ENCODE measurements around the gene ACKR2.

The ACKR2 gene

DNA sequence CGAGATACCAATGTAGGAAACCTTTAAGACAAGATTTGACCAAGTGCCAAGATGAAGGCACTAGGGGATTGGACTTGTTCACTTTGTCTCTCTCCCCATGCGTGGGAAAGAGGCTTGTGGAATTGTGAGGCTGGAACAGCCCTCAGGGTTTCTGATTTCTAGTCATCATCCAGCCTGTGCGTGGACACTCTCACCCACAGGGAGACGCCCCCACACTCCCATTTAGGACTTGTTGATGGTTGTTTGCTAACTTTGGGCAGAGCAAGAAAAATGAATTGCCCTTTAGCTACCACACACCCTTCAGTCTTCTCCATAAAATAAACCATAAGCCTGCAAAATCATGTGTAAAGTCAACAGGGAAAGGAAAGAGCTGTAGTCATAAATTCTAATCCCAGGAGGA lies 18.4 kb downstream of the ACKR2 start:
- no peak for DNase-seq
- intact Hi-C loops (cut with DNase I), result no loop called here

DNA sequence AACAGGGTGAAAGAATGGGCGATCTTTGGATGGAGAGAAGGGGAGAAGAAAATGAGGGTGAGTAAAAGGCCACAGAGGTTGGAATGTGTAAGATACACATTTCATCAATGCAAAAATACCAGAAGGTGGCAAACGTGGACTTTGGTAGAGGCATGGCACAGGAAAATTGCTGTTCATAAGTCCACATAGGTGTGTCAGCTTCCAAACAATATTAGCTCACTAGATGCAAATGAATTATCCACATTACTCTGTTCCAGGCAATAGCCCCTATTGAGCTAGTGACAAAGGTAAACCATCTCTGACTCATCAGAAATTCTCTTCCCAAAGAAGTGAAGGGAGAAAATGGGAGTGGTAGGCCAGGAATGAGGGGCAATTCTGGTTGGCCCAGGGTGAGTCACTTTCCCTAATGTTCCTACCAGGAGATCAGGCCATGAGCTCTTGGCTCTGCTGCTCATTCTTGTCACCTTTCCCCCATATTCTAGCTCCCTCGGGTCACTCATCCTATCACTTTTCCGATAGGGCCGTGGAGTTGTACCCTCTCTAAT lies 19.9 kb downstream of the ACKR2 start:
- no peak for DNase-seq
- intact Hi-C loops (cut with DNase I), result no loop called here

GRCh38 chr3:42829628-42830436 lies 20.6 kb downstream of the ACKR2 start:
- intact Hi-C loops (cut with DNase I), result loop anchor here (2.0 kb wide), 2 partner anchors 49 to 51 kb away; no protein-coding TSS in a partner anchor
- DNase-seq, result no peak

DNA sequence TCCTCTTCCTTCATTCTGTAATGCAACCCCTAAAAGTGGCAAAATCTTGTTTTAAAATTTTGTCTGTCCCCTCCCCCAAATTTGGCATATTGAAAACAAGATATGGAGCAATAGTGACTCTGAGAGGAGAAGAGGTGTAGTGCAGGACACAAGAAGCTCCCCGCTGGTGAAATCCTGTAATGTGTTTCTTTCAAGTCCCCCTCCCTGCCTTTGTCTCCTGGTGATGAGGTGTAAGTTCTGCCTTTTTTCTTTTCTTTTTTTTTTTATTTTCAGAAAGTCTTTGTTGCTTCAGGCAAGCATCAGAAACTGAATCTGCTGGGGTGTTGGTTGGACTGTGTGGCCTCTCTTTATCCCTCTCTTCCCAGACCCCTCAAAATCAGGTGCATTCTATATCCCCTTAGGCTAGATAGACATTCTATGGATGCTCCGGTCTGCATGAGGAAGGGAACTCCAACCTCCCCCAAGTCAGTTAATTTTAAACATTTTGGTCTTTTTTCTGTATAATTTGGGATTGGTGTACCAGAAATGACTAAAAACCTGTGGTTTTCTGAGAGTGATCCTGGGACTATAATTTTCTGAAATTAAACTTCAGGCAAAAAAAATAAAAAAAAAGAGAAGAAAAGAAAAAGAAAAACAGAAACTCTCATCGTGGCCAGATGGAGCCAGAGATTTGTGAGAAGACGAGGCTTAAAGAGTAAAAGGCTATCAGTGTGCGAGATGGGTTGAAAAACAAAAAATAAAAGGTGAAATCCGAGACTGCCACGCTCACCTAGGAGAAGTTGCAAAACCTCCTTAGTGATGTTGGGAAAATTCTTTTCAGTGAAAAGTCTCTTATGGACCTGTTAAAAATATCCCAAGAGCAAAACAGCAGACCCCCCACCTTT lies 21.4 kb downstream of the ACKR2 start:
- no peak for DNase-seq
- intact Hi-C loops (cut with DNase I), result loop anchor here (2.0 kb wide), 2 partner anchors 50 kb away; no protein-coding TSS in a partner anchor

GRCh38 chr3:42831321-42831713 lies 22.1 kb downstream of the ACKR2 start:
- peak in 8 of 10 donors; percentile 19 to 92 (median 69) for DNase-seq
- intact Hi-C loops (cut with DNase I), result loop anchor here (2.0 kb wide), 2 partner anchors 49 to 51 kb away; no protein-coding TSS in a partner anchor

GRCh38 chr3:42836150-42837123 lies 27.2 kb downstream of the ACKR2 start:
- intact Hi-C loops (cut with DNase I), result no loop called here
- DNase-seq, result no peak

DNA sequence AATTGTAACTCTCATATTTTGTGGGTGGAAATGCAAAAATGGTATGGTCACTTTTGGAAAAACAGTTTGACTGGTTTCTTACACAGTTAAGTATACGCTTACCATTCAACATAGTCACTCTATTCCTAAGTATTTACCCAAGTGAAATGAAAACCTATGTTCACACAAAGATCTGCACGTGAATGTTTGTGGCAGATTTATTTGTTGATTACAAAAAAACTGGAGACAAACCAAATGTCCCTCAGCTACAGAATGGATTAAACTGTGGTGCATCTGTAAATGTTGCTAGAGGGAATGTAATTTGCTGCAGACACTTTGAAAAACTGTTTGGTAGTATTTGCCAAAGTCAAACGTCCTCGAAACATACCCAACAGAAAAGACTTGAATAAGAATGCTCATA lies 29.3 kb downstream of the ACKR2 start:
- DNase-seq, result no peak
- intact Hi-C loops (cut with DNase I), result no loop called here

DNA sequence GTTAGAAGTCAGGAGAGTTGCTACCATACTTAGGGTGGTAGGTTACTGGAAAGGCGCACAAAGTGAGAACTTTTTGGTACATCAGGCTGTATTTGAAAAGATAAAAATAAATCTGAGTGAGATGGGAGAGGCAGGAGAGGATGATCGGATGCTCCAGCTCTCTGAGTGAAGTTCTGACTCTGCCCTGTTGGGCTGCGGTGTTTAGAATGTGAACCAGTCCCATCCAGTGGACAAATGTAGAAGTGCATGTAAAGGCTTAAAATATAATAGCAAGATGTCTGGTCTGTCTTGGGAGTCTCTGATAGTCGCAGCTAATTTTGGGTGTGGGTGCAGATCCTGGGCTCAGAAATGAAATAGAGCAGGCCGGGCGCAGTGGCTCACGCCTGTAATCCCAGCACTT lies 30.4 kb downstream of the ACKR2 start:
- intact Hi-C loops (cut with DNase I), result loop anchor here (1.0 kb wide), 1 partner anchor 59 kb away; no protein-coding TSS in a partner anchor
- peak in 7 of 10 donors; percentile 18 to 89 (median 34) for DNase-seq

DNA sequence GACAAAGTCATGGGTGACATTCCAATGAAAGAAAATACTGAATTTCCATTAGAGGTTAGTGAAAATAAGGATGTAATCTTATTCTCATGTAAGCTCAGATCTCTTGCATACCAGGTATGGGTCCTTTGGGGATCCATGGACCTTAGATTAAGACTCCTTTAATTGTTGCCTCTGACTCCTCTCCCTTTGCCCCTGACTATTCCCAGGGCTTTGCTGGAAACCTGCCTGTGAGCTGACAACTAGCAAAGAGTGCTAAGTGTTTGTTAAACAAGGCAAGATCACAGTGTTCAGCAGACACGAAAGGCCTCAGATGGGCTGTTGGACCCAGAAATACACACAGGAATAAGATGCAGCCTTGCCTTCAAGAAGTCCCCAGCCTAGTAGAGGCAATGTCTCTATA lies 32.1 kb downstream of the ACKR2 start:
- no peak for DNase-seq
- intact Hi-C loops (cut with DNase I), result no loop called here

DNA sequence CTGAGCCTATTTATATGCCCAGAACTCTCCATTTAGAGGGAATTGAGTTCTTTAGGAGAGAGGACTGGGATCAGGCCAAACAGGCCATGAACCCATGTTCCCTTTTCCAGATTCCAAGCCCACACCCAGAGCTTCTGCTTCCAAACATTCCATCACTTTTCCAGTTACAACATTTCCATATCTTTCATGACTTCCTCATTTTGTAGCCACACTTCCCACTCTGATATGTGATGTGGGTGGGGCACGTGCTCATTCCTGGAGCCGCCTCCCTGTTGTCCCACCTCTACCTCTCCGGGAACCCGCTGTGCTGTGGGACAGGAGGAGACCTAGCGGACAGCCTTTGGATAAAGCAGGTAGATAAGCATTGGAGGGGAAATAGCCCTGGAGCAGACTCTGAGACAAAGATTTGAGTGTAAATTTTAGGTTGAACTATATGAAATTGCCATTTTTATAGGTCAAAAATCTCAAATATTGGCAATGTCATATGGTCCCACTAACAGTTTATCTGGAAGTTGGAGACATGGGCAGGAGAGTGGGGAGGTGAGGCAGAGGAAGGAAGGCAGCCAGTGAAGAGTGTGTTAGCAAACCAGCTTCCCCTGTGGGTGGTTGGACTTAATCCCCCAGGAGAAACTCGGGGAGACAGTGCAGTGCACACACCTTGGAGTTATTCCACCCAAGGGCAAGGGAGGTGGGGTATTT lies 34.6 kb downstream of the ACKR2 start:
- peak in 1 of 10 donors; percentile 11 for DNase-seq
- intact Hi-C loops (cut with DNase I), result no loop called here

- DNase-seq, result peak in 1 of 10 donors; percentile 20
- intact Hi-C loops (cut with DNase I), result no loop called here
These were observed 35.1 kb downstream of the ACKR2 start for GRCh38 chr3:42844412-42844713.

GRCh38 chr3:42844815-42845214 lies 35.6 kb downstream of the ACKR2 start:
- DNase-seq, result no peak
- intact Hi-C loops (cut with DNase I), result no loop called here

DNA sequence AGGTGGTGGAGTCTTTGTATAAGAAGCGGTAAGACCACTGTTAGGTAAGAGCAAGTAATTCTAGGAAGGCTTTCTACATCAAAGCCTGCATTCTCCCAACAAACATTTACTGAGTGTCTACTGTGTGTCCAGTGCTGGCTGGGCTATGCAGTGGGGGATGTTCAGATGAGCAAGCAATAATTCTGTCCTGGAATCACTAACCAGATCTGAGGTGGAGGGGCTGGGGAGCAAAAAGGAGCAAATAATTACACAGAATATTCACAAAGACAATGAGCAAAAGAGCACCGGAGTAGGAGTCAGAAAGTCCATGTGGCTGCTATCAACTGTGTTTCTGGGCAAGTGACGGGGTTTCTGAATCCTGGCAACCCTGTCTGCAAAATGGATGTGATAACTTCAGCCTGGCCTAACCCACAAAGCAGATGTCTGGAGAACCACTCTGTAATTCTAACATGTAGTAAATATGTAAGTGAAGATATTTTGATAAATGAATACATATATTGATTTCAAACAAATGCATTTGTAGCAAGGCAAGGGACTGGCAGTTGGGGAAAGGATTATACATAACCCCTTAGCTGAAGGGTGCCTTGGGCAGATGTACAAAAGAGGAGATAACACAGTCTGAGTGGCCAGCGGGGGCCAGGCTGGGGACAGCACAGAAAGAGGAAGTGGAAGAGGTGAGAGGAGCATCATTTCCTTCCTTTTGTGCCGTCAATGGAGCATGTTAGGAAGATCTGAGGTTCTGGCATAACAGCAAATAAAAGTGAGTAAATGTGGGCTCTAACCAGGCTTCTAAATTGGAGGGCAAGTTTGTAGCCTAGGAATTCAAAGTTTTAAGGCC lies 37.7 kb downstream of the ACKR2 start:
- DNase-seq, result peak in 2 of 10 donors; percentile 13 to 81
- intact Hi-C loops (cut with DNase I), result no loop called here

DNA sequence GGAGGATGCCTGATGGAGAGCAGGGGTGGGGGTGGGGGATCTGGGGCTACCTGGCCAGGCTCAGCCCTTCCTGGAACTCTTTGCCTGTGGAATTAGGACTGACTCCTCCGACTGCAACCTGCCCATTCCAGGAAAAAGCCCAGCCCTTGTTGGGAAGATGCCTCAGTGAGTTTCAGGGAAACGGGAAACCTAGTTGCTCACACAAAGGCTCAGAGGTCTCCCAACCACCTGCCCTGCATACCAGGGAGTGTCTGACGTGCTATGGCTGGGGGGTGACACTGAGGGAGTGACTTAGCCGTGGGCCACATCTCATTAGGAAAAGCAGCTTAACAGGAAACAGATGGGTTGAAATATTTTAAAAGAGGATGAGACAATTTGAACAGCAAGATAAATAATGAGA lies 38.5 kb downstream of the ACKR2 start:
- peak in 1 of 10 donors; percentile 13 for DNase-seq
- intact Hi-C loops (cut with DNase I), result no loop called here

GRCh38 chr3:42849017-42849416 lies 39.8 kb downstream of the ACKR2 start:
- no peak for DNase-seq
- intact Hi-C loops (cut with DNase I), result no loop called here

DNA sequence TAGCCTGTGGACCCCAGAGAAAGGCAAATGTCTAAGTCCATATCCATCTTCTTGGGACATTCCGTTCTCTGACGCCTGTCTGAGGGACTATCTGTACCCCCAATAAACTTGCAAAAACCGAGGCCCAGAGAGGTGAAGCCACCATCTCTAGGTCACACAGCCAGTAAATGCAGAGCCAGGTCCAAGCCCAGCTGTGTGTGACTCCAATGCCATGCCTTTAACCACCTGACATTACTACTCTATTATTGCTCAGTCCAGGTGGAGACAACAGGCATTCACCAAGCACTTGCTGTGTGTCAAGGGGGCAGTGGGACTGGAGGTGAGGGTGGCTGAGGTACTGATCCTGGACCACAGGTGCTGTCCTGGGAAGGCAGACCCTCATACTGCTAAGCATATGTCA lies 41.0 kb downstream of the ACKR2 start:
- DNase-seq, result no peak

DNA sequence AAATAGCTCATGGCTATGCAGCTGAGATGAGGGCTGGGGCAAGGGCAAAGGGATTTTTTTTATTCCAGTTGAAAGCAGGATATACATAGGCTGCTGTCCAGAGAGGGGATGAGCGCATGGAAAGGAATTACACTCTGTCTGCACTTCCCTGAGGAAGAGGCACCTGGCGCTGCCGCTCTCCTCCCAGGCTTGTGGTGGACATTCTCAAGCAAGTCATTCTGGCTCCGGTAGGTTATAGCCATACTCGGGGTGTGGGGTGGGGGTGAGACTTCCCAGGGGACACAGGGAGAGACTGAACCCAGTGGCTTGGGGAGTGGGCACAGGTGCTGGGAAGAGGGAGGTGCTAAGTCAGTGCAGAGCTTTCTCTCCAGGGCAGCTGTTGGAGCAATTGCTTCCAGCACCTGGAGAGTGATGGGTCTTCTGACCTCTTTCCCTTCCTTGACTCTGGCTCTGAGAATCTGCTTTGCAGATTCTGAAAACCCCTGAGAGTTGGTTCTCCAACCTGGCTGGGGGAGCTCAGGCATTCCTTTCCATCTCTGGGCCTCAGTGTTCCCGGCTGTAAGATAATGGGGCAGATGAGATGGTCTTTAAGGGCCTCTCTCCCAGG lies 42.1 kb downstream of the ACKR2 start:
- no peak for DNase-seq
- intact Hi-C loops (cut with DNase I), result no loop called here

More for the DNA sequence above, 41.0 kb downstream of the ACKR2 start:
- intact Hi-C loops (cut with DNase I), result no loop called here

DNA sequence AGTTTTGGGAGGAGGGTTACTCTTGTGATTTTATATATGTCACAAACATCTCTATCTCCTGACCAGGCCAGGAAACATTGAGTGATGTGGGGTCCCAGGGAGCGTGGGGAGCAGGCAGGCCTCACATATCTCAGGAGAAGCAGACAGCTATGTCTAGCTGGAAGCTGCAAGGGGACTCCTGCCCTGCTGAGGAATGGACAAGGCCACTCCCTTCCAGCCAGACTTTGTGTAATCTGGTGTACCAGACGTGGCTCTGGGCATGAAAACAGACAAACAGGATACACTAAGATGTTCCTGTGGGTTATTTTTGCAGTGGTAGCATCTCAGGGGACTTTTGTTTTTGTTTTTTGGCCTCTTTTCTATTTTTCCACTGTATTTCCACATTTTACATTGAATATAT lies 43.2 kb downstream of the ACKR2 start:
- no peak for DNase-seq
- intact Hi-C loops (cut with DNase I), result no loop called here
